Glomerular visceral epithelial cell (primary cell): ENCODE results near the gene SNX24.
A peak's percentile ranks its signal among the peaks of the same experiment; 100 is the strongest.
"Not testable (repeated sequence)": the region's sequence is repeated elsewhere in the genome, so short reads cannot be mapped to it uniquely, and the experiment has no call there.

Experiments used
- DNase-seq: peaks from one replicate; pipeline ENCODE4 v3.0.0-alpha.2; 2016; ENCODE audit errors: extremely low spot score

The SNX24 gene

DNA sequence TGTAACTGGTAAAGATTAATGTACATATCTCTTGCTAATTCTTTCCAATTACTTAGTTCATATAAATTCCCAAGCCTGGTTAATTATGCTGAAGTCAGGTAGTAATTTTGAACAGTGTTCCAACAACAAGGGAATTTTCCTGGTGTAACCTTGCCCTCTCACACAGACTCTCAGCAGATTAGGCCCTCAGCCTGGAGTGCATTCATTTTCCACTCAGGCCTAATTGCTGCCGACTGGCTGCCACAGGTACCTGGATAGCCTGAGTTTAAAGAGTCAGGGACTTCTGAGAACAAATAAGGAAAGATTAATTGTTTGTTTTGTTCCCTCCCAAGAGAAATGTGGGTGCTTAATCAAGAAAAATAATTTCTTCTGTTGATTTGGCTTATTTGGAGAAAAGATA, 119.7 kb downstream of the SNX24 start:
- no peak for DNase-seq

GRCh38 chr5:122967085-122967484, 121.7 kb downstream of the SNX24 start:
- no peak for DNase-seq

DNA sequence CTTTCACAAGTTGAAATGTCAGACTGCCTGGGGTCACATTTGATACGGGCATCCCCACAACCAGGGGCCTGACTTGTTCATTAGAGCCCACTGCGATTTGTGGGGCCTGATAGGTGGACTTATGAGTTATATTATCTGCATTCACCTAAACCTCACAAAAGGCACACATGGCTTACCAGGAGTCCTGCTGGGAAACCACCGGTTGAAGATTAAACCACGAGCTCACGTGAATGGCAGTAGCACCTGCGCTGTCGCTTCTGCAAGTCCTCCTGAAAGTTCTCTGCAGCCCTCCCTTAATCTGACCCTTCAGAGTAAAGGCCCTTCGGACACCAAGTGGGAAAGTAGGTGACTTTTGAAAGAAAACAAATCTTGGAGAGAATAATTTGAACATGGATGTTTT, 122.2 kb downstream of the SNX24 start:
- peak; percentile 62 for DNase-seq

GRCh38 chr5:122968056-122968455, 122.6 kb downstream of the SNX24 start:
- not testable (repeated sequence) for DNase-seq

- DNase-seq = no peak
Observed at GRCh38 chr5:122971333-122971732, 125.9 kb downstream of the SNX24 start.

DNA sequence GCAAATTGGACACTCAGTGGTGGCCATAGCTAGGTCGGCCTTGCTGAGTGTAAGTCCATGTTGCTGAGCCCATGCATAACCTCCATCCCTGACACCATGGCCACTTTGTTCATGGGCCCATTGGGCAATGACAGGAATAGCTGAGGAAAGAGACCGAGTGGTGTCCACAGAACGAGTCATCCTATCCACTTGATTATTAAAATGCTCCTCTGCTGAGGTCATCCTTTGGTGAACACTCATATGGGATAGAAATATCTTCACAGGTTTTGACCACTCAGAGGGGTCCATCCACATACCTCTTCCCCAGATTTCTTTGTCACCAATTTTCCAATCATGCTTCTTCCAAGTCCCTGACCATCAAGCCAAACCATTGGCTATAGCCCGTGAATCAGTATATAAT, 127.5 kb downstream of the SNX24 start:
- peak; percentile 64 for DNase-seq

DNA sequence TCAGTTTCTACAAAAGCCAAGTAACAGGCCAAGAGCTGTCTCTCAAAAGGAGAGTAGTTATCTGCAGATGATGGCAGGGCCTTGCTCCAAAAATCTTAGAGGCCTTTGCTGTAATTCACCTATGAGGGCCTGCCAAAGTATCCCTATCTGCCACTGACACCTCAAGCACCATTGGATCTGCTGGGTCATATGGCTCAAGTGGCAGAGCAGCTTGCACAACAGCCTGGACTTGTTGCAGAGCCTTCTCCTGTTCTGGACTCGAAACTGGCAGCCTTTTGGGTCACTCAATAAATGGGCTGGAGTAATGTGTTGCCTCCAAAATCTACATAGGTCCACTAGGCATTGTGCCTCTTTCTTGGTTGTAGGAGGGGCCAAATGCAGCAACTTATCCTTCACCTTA, 128.3 kb downstream of the SNX24 start:
- not testable (repeated sequence) for DNase-seq

- not testable (repeated sequence) for DNase-seq
Observed at GRCh38 chr5:122974251-122974650, 128.8 kb downstream of the SNX24 start.

DNA sequence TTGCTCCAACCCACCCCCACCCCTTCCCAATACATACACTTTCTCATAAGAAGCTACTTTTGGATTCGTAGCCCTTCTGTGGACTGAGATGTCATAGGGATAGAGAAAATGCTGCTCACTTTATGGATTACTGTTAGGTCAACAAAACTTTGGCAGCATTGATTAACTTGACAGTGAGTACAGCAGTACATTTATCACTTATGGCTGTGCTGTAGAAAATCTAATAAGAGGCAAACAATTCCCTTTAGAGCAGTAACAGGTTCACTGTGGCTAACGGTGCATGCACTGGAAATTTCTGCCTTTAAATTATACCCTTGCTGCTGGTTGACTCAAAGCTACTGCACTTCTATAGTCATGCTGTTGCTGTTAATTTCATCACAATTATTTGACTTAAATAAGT, 131.9 kb downstream of the SNX24 start:
- no peak for DNase-seq

- DNase-seq = no peak
Observed at GRCh38 chr5:122978068-122978467, 132.7 kb downstream of the SNX24 start.

DNA sequence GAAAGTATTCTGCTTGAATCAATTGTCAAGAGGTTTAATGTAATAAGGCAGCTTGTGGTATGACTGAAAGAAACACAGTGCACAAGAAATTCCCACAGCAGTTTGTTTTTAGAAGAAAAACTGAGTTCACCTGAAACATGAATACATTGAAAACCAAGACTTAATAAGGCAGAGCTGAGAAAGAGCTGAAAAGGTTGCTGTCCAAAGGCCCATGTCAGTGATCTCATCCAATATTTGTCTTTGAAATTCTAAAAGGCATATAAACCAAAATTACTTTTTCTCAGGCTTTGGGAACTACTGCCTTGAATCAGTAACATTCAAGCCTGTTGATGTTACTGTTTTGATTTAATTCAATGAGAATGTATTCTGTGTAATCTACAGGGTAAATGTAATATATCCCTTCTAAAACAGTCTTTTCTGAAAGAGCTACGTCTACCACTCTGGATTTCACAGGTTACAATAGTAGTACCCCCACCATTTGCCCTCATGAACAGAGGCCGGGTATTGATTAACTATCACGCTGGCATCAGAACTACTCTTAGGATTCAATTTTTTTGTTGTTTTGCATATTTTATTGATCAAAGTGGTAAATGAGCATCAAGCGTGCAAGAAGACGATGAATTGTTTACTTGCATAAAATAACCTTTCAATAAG, 133.4 kb downstream of the SNX24 start:
- DNase-seq = no peak

DNA sequence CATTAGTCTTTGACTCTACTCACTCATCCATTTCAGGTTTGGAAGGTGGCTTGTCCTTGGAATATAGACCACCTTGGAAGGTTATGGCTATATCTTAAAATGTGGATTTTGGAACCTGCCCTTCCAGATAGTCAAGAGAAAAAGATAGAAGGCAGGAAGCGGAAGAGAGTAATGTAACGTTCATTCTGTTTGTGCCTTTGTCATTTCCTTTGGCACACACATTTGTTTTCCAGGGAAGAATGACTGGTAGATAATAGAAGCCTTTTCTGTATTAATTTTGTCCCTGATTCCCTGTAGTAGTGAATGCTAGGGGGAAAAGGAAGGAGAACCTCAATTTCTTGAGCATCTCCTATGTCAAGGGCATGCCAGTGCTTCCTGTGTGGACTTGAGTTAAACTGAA, 136.4 kb downstream of the SNX24 start:
- no peak for DNase-seq

DNA sequence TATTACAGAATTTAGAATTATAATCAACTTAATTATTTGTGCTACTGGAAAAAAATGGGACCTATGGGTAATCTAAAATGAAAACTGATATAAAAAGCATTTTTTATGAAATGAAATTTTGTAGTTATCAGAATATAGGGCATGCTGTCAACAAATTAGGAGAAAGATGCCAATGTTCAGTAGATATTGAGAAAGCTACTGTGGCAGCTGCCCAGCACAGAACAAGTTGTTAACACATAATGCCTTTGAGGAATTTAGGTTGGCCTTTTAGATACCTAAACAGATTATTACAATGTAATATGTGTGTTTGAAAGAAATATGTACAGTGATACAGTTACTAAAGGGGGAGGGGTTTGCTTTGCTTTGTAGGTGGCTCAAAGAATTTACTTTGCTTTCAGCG, 137.0 kb downstream of the SNX24 start:
- no peak for DNase-seq

DNA sequence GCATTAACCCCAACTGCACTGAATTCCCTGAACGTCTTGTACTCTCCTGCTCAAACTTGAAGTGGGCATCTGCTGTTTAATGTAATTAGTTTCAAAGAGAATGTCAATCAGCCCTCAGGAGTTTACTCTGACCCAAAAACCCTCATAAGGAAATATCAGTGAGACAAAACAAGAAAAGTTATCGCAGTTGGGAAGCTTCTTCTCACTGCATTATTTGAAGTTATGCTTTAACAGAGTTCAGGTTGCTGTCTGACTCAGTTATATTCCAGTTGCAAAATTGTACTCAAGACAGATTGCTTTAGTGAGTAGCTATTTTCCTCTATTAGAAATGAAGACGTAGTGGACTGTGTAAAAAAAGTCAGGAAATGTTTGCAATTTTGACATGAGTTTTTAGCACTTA, 139.0 kb downstream of the SNX24 start:
- DNase-seq = no peak

DNA sequence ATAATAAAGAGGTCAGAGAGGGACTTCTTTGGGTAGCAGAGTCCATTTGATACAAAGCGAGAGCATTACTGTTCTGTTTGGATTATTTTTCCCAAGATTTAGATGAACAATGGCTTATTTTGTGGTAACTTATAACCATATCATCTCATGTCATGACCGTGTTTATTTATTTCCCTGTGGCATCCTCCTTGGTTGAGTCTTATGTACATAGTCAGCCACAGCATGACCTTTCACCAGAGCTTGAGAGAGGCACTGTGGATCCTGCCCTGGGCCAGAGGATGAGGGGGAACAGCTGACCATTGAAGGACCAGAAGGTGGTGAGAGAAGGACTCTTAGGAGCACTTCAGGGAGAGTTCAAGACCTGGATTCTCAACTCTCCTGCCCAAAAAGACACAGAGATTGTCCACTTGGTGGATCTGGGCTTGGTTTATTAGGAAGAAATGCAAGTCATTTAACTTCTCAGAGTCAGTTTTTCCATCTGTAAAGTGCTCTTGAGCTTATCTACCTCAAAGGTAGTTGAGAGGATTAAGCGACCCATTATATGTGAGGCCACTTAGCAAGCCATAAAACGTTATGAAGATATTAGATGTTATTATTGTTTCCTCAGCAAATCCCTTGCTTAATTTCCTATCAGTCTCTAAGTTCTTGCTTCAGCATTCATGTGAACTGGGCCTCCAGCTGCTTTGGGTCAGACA, 139.7 kb downstream of the SNX24 start:
- no peak for DNase-seq

- no peak for DNase-seq
Observed at GRCh38 chr5:122985954-122986721, 140.7 kb downstream of the SNX24 start.

DNA sequence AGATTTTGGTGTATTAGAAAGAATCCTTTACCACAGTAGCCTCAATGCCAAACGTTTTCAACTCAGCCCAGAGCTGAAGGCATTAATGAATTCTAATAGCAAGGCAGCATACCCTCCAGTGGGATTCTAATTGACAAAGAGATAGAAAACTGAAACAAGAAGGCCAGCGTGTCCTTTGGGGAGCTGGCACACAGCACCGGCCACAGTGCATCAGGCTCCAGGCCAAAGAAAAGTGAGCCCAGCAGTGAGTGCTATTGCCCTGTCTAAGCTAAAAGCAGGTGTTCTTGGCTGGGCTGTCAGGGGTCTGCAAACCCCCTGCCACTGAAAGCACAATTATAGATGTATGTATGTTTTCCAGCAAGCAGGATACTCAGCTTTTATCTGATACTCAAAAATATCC, 150.7 kb downstream of the SNX24 start:
- DNase-seq = no peak

GRCh38 chr5:122997294-122997693, 151.9 kb downstream of the SNX24 start:
- no peak for DNase-seq

DNA sequence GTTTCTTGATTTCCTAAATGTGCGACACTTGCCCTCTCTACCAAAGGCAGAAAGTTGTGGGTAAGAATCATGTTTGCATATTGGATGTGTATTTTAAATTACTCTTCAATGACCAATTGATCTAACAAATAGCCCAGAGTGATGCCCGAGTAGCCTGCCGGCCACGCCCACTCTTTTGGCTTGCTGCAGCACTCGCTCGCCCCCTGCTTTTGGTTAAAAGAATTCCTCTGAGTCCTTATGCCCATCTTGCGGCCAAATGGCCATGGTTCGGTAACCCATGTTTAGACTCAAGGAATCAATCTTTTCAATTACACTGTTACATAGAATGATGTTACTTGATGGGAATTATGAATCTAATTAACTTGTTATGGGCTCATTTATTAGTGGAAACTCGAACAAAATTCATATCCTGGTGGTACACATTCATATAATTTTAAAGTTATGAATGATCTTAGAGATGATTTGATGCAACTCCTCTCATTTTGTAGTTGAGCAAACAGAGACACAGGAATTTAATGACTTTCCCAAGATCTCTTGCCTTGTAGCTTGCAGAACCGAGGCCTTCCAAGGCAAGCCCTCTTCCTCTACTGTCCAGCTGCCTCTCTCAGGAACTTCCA, 154.6 kb downstream of the SNX24 start:
- peak; percentile 34 for DNase-seq

DNA sequence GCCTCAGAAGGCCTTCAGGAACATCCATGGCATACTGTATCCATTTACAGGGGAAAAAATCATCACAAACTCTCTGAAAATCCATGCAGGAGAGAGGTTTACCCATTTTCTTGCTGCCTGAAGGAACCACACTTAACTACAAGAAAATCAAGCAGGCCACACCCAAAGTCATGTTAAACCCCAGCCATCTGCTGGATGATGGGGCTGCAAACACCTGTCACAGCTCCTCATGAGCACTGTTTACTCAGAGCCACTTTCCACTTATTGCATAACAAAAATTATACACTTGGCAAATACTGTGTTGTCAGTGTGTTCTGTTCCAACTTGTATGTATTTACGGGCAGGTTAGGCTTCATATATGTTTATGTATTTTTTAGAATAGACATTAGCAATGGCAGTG, 155.3 kb downstream of the SNX24 start:
- no peak for DNase-seq

GRCh38 chr5:123001808-123002207, 156.4 kb downstream of the SNX24 start:
- no peak for DNase-seq

GRCh38 chr5:123007182-123007581, 161.8 kb downstream of the SNX24 start:
- DNase-seq = no peak

GRCh38 chr5:123007754-123008153, 162.3 kb downstream of the SNX24 start:
- no peak for DNase-seq
